GM12878 (cell line): ENCODE measurements around the gene PDE6D.

Experiments used
- CHD1 ChIP-seq: IDR thresholded peaks from 2 replicates; pipeline ENCODE4 v1.6.1; 2012; ENCODE audit warnings: low read depth, low read length, improper control_type of control experiment
- ESRRA ChIP-seq: IDR thresholded peaks from 2 replicates; pipeline ENCODE4 v1.6.1; 2012; ENCODE audit warnings: mild to moderate bottlenecking, low read length, improper control_type of control experiment
- EZH2 ChIP-seq: IDR thresholded peaks from 2 replicates; pipeline ENCODE4 v1.6.1; 2012; ENCODE audit warnings: low read depth, mild to moderate bottlenecking, control low read depth, inconsistent platforms, low read length, borderline replicate concordance; ENCODE audit not compliant: control insufficient read depth
- FOXM1 ChIP-seq: IDR thresholded peaks from 2 replicates; pipeline ENCODE4 v1.6.1; 2012; ENCODE audit warnings: low read depth, mild to moderate bottlenecking, inconsistent platforms, low read length, moderate library complexity
- JUND ChIP-seq: IDR thresholded peaks from 2 replicates; pipeline ENCODE4 v1.6.1; 2012; ENCODE audit warnings: low read depth, mild to moderate bottlenecking, low read length, improper control_type of control experiment, moderate library complexity
- RCOR1 ChIP-seq: conservative IDR thresholded peaks from 2 replicates; pipeline ENCODE4 v1.6.1; 2012; ENCODE audit warnings: low read depth, low read length, improper control_type of control experiment
- SIN3A ChIP-seq: IDR thresholded peaks from 2 replicates; pipeline ENCODE4 v1.6.1; 2012; ENCODE audit warnings: low read depth, low read length, improper control_type of control experiment
- SMC3 ChIP-seq: IDR thresholded peaks from 2 replicates; pipeline ENCODE4 v1.6.1; 2011; ENCODE audit warnings: low read length, improper control_type of control experiment, borderline replicate concordance
- TF ChIP-seq, protein P1 (sequence below), 3 experiments: IDR thresholded peaks in 2 of 3; conservative IDR thresholded peaks in 1 of 3; 2 replicates each; pipeline ENCODE4 v1.5.1; 2011; ENCODE audit warnings: low read depth in 3 of 3, low read length in 3 of 3, mild to moderate bottlenecking in 3 of 3, control low read depth in 2 of 3, moderate library complexity in 2 of 3, inconsistent platforms in 1 of 3, mixed read lengths in 1 of 3; ENCODE audit not compliant: control insufficient read depth in 2 of 3, insufficient read depth in 1 of 3; ENCODE audit errors: extremely low read depth in 1 of 3
- TF ChIP-seq, protein P2 (sequence below): IDR thresholded peaks from 2 replicates; pipeline ENCODE4 v1.6.1; 2012; ENCODE audit warnings: low read depth, low read length, improper control_type of control experiment

GRCh38 chr2:231722721-231723307, 58.3 kb downstream of the PDE6D start:
- TF ChIP-seq, protein P1, sequence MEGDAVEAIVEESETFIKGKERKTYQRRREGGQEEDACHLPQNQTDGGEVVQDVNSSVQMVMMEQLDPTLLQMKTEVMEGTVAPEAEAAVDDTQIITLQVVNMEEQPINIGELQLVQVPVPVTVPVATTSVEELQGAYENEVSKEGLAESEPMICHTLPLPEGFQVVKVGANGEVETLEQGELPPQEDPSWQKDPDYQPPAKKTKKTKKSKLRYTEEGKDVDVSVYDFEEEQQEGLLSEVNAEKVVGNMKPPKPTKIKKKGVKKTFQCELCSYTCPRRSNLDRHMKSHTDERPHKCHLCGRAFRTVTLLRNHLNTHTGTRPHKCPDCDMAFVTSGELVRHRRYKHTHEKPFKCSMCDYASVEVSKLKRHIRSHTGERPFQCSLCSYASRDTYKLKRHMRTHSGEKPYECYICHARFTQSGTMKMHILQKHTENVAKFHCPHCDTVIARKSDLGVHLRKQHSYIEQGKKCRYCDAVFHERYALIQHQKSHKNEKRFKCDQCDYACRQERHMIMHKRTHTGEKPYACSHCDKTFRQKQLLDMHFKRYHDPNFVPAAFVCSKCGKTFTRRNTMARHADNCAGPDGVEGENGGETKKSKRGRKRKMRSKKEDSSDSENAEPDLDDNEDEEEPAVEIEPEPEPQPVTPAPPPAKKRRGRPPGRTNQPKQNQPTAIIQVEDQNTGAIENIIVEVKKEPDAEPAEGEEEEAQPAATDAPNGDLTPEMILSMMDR (IDR thresholded peaks at IDR 0.05 in 2 of 3, conservative IDR thresholded peaks at IDR 0.05 in 1 of 3; ENCODE audit: control insufficient read depth in 2 of 3, extremely low read depth in 1 of 3, insufficient read depth in 1 of 3, low read depth in 3 of 3, low read length in 3 of 3) = no peak
- TF ChIP-seq RCOR1 (no peak), FOXM1 (no peak), SIN3A (no peak), EZH2 (no peak), SMC3 (no peak), JUND (no peak), CHD1 (no peak), ESRRA (no peak)
- TF ChIP-seq, protein P2, sequence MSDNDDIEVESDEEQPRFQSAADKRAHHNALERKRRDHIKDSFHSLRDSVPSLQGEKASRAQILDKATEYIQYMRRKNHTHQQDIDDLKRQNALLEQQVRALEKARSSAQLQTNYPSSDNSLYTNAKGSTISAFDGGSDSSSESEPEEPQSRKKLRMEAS = no peak
